Endothelial cell (in vitro differentiated cells): ENCODE results near the gene TRDN. TPM values are rescaled to one million over a fixed set of nuclear protein-coding genes. Genes with fewer than 3 reads are reported as not detected.

Experiments
- DNase-seq: peaks from one replicate; pipeline ENCODE4 v3.0.0; 2021; ENCODE audit warnings: low spot score
- H3K27ac Mint-ChIP-seq: one replicate; pipeline ENCODE4 v1.8.0; 2021; ENCODE audit warnings: mixed read lengths, inconsistent platforms; ENCODE audit not compliant: unreplicated experiment
- H3K27me3 Mint-ChIP-seq: one replicate; pipeline ENCODE4 v1.8.0; 2021; ENCODE audit warnings: mild to moderate bottlenecking, moderate library complexity, mixed read lengths, inconsistent platforms; ENCODE audit not compliant: unreplicated experiment
- H3K36me3 Mint-ChIP-seq: one replicate; pipeline ENCODE4 v1.8.0; 2021; ENCODE audit warnings: mild to moderate bottlenecking, low read depth, mixed read lengths, inconsistent platforms; ENCODE audit not compliant: unreplicated experiment
- H3K4me1 Mint-ChIP-seq: one replicate; pipeline ENCODE4 v1.8.0; 2021; ENCODE audit warnings: mild to moderate bottlenecking, mixed read lengths, inconsistent platforms; ENCODE audit not compliant: unreplicated experiment
- H3K4me3 Mint-ChIP-seq: one replicate; pipeline ENCODE4 v1.8.0; 2021; ENCODE audit warnings: mild to moderate bottlenecking, mixed read lengths, inconsistent platforms; ENCODE audit not compliant: unreplicated experiment
- H3K9me3 Mint-ChIP-seq: one replicate; pipeline ENCODE4 v1.8.0; 2021; ENCODE audit warnings: mixed read lengths, inconsistent platforms; ENCODE audit not compliant: unreplicated experiment
- total RNA-seq: library from RNA; stranded (reverse); fragmentation: NEBNext Ultra II Directional; extraction: Animal tissue kit (Norgen Biotek cat#: 25700); gene quantifications from one replicate; pipeline ENCODE4 v1.2.1, GENCODE V29; 2021; ENCODE audit not compliant: unreplicated experiment
- TF ChIP-seq, protein P1 (sequence below): fragments of 200-600 bp; sonication (generic); IDR thresholded peaks from one replicate; pipeline ENCODE4 v1.5.0; 2021; ENCODE audit warnings: antibody characterized with exemption; ENCODE audit not compliant: unreplicated experiment

TRDN gene
- total RNA-seq, 1 donor from 2014 or later = 9.1 TPM

DNA sequence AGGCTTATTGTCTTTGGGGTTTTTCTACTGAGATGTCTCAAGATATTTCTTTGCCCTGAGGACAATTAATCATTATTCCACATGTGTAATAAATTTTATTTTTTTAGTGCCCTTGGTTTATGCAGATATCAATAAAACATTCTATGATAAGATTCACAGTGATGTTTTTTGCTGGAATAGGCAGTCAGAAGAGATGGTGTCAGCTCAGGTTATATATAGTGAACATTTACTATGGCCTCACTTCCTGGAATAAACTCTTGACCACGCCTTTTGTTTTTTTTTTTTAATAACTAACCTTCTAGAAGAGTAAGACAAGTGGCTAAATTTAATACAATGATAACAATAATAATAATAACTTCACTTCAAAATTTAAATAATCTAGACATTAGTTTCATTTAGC lies 209.7 kb downstream of the TRDN start:
- TF ChIP-seq, protein P1, sequence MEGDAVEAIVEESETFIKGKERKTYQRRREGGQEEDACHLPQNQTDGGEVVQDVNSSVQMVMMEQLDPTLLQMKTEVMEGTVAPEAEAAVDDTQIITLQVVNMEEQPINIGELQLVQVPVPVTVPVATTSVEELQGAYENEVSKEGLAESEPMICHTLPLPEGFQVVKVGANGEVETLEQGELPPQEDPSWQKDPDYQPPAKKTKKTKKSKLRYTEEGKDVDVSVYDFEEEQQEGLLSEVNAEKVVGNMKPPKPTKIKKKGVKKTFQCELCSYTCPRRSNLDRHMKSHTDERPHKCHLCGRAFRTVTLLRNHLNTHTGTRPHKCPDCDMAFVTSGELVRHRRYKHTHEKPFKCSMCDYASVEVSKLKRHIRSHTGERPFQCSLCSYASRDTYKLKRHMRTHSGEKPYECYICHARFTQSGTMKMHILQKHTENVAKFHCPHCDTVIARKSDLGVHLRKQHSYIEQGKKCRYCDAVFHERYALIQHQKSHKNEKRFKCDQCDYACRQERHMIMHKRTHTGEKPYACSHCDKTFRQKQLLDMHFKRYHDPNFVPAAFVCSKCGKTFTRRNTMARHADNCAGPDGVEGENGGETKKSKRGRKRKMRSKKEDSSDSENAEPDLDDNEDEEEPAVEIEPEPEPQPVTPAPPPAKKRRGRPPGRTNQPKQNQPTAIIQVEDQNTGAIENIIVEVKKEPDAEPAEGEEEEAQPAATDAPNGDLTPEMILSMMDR = no peak
- H3K36me3 Mint-ChIP-seq = no peaks in the 10 kb centered on the region
- H3K4me1 Mint-ChIP-seq = no peaks in the 10 kb centered on the region
- no peaks in the 10 kb centered on the region for H3K9me3 Mint-ChIP-seq
- DNase-seq = no peak
- H3K4me3 Mint-ChIP-seq = no peak overlapping the region
- no peaks in the 10 kb centered on the region for H3K27me3 Mint-ChIP-seq
- H3K27ac Mint-ChIP-seq = no peak overlapping the region

DNA sequence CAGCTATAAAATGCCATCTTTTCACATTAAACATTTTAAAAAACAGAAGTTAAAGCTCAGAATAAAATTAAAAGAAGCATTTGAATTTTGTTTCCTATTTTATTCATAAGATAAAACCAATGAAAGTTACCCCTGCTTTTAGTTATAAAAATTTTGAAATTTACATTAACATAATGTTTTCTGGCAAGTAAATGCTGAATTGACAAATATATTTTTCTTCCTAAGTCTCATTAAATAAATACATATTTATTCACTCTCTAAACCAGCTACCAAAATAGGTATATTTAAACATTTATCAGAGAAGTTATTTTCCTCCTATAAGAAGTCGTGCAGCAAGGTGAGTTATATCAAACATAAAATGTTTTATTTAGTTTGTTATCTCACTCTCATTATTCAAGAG lies 213.6 kb downstream of the TRDN start:
- DNase-seq = no peak
- H3K27me3 Mint-ChIP-seq = no peaks in the 10 kb centered on the region
- H3K36me3 Mint-ChIP-seq = no peaks in the 10 kb centered on the region
- TF ChIP-seq, protein P1 = no peak
- H3K27ac Mint-ChIP-seq = no peak overlapping the region
- peaks cover 3% of the 10 kb centered on the region for H3K4me1 Mint-ChIP-seq
- no peaks in the 10 kb centered on the region for H3K9me3 Mint-ChIP-seq
- H3K4me3 Mint-ChIP-seq = no peak overlapping the region

DNA sequence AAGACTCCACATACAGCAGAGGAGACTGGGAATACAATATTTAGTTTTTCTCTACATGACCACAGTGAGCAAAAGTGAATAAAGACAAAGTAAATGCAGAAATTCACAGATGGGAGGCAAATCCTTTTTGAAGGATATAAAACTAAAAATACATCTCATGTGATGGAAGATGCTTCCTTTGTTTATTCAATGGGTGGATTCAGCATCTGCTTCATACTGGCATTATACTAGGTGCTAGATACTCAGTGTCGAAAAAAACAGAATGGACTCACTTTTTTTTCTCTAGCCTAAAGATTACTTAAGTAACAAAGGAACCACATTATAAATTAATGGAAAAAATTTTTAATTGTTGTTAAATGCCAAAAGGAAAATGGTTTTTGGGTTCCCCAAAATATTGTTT lies 216.2 kb downstream of the TRDN start:
- TF ChIP-seq, protein P1 = no peak
- DNase-seq = no peak
- H3K4me3 Mint-ChIP-seq = no peak overlapping the region
- peaks cover 6% of the 10 kb centered on the region for H3K4me1 Mint-ChIP-seq
- H3K9me3 Mint-ChIP-seq = no peaks in the 10 kb centered on the region
- no peak overlapping the region for H3K27ac Mint-ChIP-seq
- H3K27me3 Mint-ChIP-seq = no peaks in the 10 kb centered on the region
- no peaks in the 10 kb centered on the region for H3K36me3 Mint-ChIP-seq

DNA sequence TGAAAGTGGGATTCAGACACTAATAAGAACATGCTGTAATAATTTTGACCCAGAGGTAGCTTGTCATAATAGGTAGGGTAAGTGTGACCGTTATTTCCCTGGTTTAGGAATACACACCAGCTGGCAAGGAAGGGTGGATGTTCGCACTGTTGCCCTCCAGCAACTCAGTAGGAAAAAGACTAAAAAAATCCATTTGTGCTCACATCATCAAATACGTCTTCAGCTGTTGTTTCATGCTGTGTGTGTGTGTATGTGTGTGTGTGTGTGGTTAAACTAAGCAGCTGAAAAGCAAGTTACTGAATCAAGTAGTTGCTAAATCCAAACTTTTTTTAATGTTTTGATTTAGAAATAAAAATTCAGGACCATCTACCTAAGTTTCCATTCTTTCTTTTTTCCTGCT lies 218.7 kb downstream of the TRDN start:
- Mint-ChIP-seq H3K4me1 (peaks cover 6% of the 10 kb centered on the region), H3K27ac (no peak overlapping the region), H3K36me3 (no peaks in the 10 kb centered on the region), H3K9me3 (no peaks in the 10 kb centered on the region), H3K4me3 (no peak overlapping the region), H3K27me3 (no peaks in the 10 kb centered on the region)
- DNase-seq = no peak
- TF ChIP-seq, protein P1 = no peak

DNA sequence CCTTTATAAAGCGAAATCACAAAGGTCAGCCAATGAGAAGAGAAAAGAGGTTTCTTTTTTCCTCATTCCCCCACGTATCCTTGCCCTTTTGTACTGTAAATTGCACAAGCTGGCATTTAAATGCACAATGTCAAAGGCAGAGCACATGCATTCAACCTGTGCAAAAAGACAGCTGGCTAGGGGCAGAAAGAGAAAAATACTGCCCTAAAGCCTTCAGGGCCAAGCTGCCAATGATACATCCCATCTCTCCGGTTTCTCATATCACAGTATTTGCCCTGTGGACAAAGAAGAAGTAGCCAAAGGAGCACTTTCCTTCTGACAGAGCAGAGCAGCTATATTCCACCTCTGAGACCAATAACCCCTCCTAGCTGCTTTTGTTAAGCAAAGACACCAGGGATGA lies 219.2 kb downstream of the TRDN start:
- Mint-ChIP-seq H3K36me3 (no peaks in the 10 kb centered on the region), H3K4me1 (peaks cover 6% of the 10 kb centered on the region)
- DNase-seq = no peak

More for the DNA sequence above, 219.2 kb downstream of the TRDN start:
- Mint-ChIP-seq H3K9me3 (no peaks in the 10 kb centered on the region), H3K27ac (no peak overlapping the region), H3K27me3 (no peaks in the 10 kb centered on the region), H3K4me3 (no peak overlapping the region)
- TF ChIP-seq, protein P1 = no peak
